HCT116 (cell line): ENCODE data around the gene CLPTM1L. TPM values are rescaled to one million over a fixed set of nuclear protein-coding genes. Genes with fewer than 3 reads are reported as not detected.

Experiments
- ATAC-seq: fragments of 200-7000 bp; cut with Tn5 transposase; 2 replicates; pipeline ENCODE4 v1.9.1; 2020; ENCODE audit warnings: mild to moderate bottlenecking, moderate library complexity
- BruUV-seq: library from RNA; stranded (reverse); fragments of 400-500 nt; replicated peaks from 2 replicates; lab custom pipeline; 2021; lab: Mats Ljungman, UMichigan
- CTCF ChIA-PET: fragments of 300-600 bp; sonication (Branson Sonifier 250); formaldehyde crosslinking; loops from one replicate; lab custom pipeline; 2021; ENCODE audit warnings: antibody characterized with exemption; lab: Charles Lee
- POLR2A ChIA-PET: fragments of 300-600, 350-600 bp; sonication (Branson Sonifier 250); formaldehyde crosslinking; loops from one replicate; lab custom pipeline; 2021; ENCODE audit warnings: antibody characterized with exemption; lab: Charles Lee
- RAD21 ChIA-PET, 2 experiments: fragments of 300-600 bp; sonication (Branson Sonifier 250); formaldehyde crosslinking; loops; one replicate each; lab custom pipeline; 2023; ENCODE audit warnings: low total read pairs in 2 of 2; ENCODE audit not compliant: uncharacterized antibody in 2 of 2, unreplicated experiment in 2 of 2, low non-redundant PET in 1 of 2; lab: Charles Lee
- DNase-seq: peaks from one replicate; pipeline ENCODE4 v3.0.0-alpha.2; 2010; ENCODE audit warnings: low read depth, low spot score
- H2AFZ ChIP-seq: fragments of 200-600 bp; shearing (Covaris generic), sonication (generic); 2 replicates; pipeline ENCODE4 v1.6.1; 2017; ENCODE audit warnings: low read depth, mixed run types, mixed read lengths, antibody characterized with exemption, low read length; ENCODE audit not compliant: poor library complexity, severe bottlenecking
- H3K27ac ChIP-seq: 2 replicates; pipeline ENCODE4 v1.5.1; 2012; ENCODE audit warnings: low read depth, low read length
- H3K27me3 ChIP-seq: fragments of 200-600 bp; sonication (generic); 2 replicates; pipeline ENCODE4 v1.6.1; 2016; ENCODE audit warnings: mixed run types, low read length, mixed read lengths; ENCODE audit not compliant: insufficient read depth
- H3K36me3 ChIP-seq, 2 experiments: fragments of 200-500 bp in 1 of 2; fragments of 200-600 bp in 1 of 2; sonication (Bioruptor generic) in 1 of 2; sonication (generic) in 1 of 2; 2 replicates each; pipeline versions ENCODE4 v1.5.1 to v1.6.1; 2014 to 2016; ENCODE audit warnings: low read length in 2 of 2, inconsistent platforms in 1 of 2, mixed read lengths in 1 of 2, mixed run types in 1 of 2; ENCODE audit not compliant: insufficient read depth in 2 of 2, control insufficient read depth in 1 of 2
- H3K4me1 ChIP-seq, 2 experiments: fragments of 200-600 bp in 1 of 2; sonication (generic) in 1 of 2; 2 replicates each; pipeline versions ENCODE4 v1.5.1 to v1.6.1; 2012 to 2017; ENCODE audit warnings: low read length in 2 of 2, inconsistent platforms in 1 of 2, mild to moderate bottlenecking in 1 of 2, mixed read lengths in 1 of 2, mixed run types in 1 of 2, moderate library complexity in 1 of 2; ENCODE audit not compliant: insufficient read depth in 2 of 2, control insufficient read depth in 1 of 2
- H3K4me2 ChIP-seq: fragments of 200-600 bp; sonication (generic); 2 replicates; pipeline ENCODE4 v1.6.1; 2017; ENCODE audit warnings: mixed run types, low read length, mixed read lengths
- H3K4me3 ChIP-seq, 2 experiments: fragments of 200-600 bp in 1 of 2; sonication (generic) in 1 of 2; replicated peaks in 1 of 2; 2 replicates each; pipeline ENCODE4 v1.5.1; 2011 to 2016; ENCODE audit warnings: low read length in 2 of 2, control low read depth in 1 of 2, low read depth in 1 of 2, mild to moderate bottlenecking in 1 of 2, mixed read lengths in 1 of 2, mixed run types in 1 of 2
- H3K79me2 ChIP-seq: fragments of 200-600 bp; sonication (generic); 2 replicates; pipeline ENCODE4 v1.6.1; 2017; ENCODE audit warnings: mild to moderate bottlenecking, mixed run types, low read length, moderate library complexity, mixed read lengths; ENCODE audit not compliant: insufficient read depth
- H3K9ac ChIP-seq: fragments of 200-600 bp; sonication (generic); 2 replicates; pipeline ENCODE4 v1.6.1; 2016; ENCODE audit warnings: low read length, mixed read lengths
- H3K9me2 ChIP-seq: fragments of 200-600 bp; sonication (generic), shearing (Covaris generic); 2 replicates; pipeline ENCODE4 v1.6.1; 2017; ENCODE audit warnings: mixed run types, mild to moderate bottlenecking, moderate library complexity; ENCODE audit not compliant: insufficient read depth
- H3K9me3 ChIP-seq, 2 experiments: fragments of 200-500 bp in 1 of 2; fragments of 200-600 bp in 1 of 2; sonication (Bioruptor generic) in 1 of 2; sonication (generic) in 1 of 2; 2 replicates each; pipeline ENCODE4 v1.6.1; 2014 to 2017; ENCODE audit warnings: low read length in 2 of 2, mixed read lengths in 2 of 2, inconsistent platforms in 1 of 2, low read depth in 1 of 2, mild to moderate bottlenecking in 1 of 2, mixed run types in 1 of 2, moderate library complexity in 1 of 2; ENCODE audit not compliant: control insufficient read depth in 1 of 2, insufficient read depth in 1 of 2
- H4K20me1 ChIP-seq: fragments of 200-600 bp; sonication (generic), shearing (Covaris generic); 2 replicates; pipeline ENCODE4 v1.6.1; 2017; ENCODE audit warnings: mixed run types, mild to moderate bottlenecking, moderate library complexity; ENCODE audit not compliant: insufficient read depth
- CBX3 ChIP-seq: IDR thresholded peaks from 2 replicates; pipeline ENCODE4 v1.6.1; 2012; ENCODE audit warnings: low read depth
- CTCF ChIP-seq, 3 experiments: fragments of 200-600 bp in 1 of 3; sonication (generic) in 1 of 3; IDR thresholded peaks in 2 of 3; conservative IDR thresholded peaks in 1 of 3; 2 replicates each; pipeline ENCODE4 v1.5.1; 2012 to 2017; ENCODE audit warnings: low read depth in 2 of 3, low read length in 2 of 3, antibody characterized with exemption in 1 of 3, borderline replicate concordance in 1 of 3, control low read depth in 1 of 3, mild to moderate bottlenecking in 1 of 3, mixed read lengths in 1 of 3, mixed run types in 1 of 3, moderate library complexity in 1 of 3; ENCODE audit not compliant: insufficient read depth in 1 of 3
- EGR1 ChIP-seq: IDR thresholded peaks from 2 replicates; pipeline ENCODE4 v1.6.1; 2012; ENCODE audit warnings: low read depth
- ELF1 ChIP-seq: IDR thresholded peaks from 2 replicates; pipeline ENCODE4 v1.6.1; 2012; ENCODE audit warnings: low read depth, borderline replicate concordance
- EZH2 ChIP-seq: fragments of 200-600 bp; sonication (generic); IDR thresholded peaks from 2 replicates; pipeline ENCODE4 v1.6.1; 2017; ENCODE audit warnings: antibody characterized with exemption, mixed run types
- MAX ChIP-seq: IDR thresholded peaks from 2 replicates; pipeline ENCODE4 v1.6.1; 2012
- POLR2A ChIP-seq: IDR thresholded peaks from 2 replicates; pipeline ENCODE4 v1.7.0; 2011; ENCODE audit warnings: borderline replicate concordance; ENCODE audit not compliant: insufficient read depth, insufficient read length; ENCODE audit errors: extremely low read depth
- RAD21 ChIP-seq: IDR thresholded peaks from 2 replicates; pipeline ENCODE4 v1.6.1; 2012; ENCODE audit warnings: low read depth, mild to moderate bottlenecking
- TCF7L2 ChIP-seq: IDR thresholded peaks from 2 replicates; pipeline ENCODE4 v1.7.0; 2011; ENCODE audit warnings: borderline replicate concordance, inconsistent platforms; ENCODE audit not compliant: insufficient read depth, insufficient read length; ENCODE audit errors: extremely low read depth
- YY1 ChIP-seq: IDR thresholded peaks from 2 replicates; pipeline ENCODE4 v1.6.1; 2011; ENCODE audit warnings: low read length, low read depth, moderate library complexity, mild to moderate bottlenecking; ENCODE audit not compliant: insufficient replicate concordance; ENCODE audit errors: extremely low read depth
- ZFX ChIP-seq: fragments of 450-650 bp; IDR thresholded peaks from 2 replicates; pipeline ENCODE4 v1.6.1; 2017
- intact Hi-C: fragments of 100-400 bp; cut with micrococcal nuclease; formaldehyde crosslinking; loops from 2 replicates; pipeline ENCODE4 v1.10.0; 2022
- total RNA-seq: library from RNA; stranded (reverse); gene quantifications from one replicate; pipeline ENCODE4 v1.2.1, GENCODE V29; 2021; ENCODE audit not compliant: unreplicated experiment

Gene CLPTM1L
- total RNA-seq, 1 experiment from 2014 or later: 98.4 TPM

GRCh38 chr5:1387059-1387755, 42.3 kb upstream of the CLPTM1L start:
- no peak for TF ChIP-seq EZH2
- no peak for TF ChIP-seq CTCF (IDR thresholded peaks at IDR 0.05 in 2 of 3, conservative IDR thresholded peaks at IDR 0.05 in 1 of 3; ENCODE audit: borderline replicate concordance in 1 of 3, insufficient read depth in 1 of 3, low read depth in 2 of 3, low read length in 2 of 3)
- TF ChIP-seq ZFX: no peak
- no peak for TF ChIP-seq TCF7L2
- no peak for TF ChIP-seq ELF1
- TF ChIP-seq MAX: no peak
- no peak for TF ChIP-seq CBX3
- no peak for TF ChIP-seq RAD21
- TF ChIP-seq POLR2A: no peak
- TF ChIP-seq EGR1: no peak
- no peak for TF ChIP-seq YY1
- RAD21 ChIA-PET: no interaction called here
- no TSS peak for BruUV-seq
- no peaks in the 10 kb centered on the region for H3K9me3 ChIP-seq
- POLR2A ChIA-PET: no interaction called here
- H3K27me3 ChIP-seq: peaks cover 21% of the 10 kb centered on the region; the same call in 1 of the 2 replicates
- DNase-seq (no peak), ATAC-seq (no peak)
- H3K4me1 ChIP-seq: peaks cover 9 to 16% of the 10 kb centered on the region in 2 experiments; a peak in 3 of 4 replicates
- no peaks in the 10 kb centered on the region for H3K36me3 ChIP-seq
- intact Hi-C loops: no loop called here
- no peak overlapping the region for H3K4me3 ChIP-seq
- H3K79me2 ChIP-seq: no peaks in the 10 kb centered on the region
- no peak overlapping the region for H3K27ac ChIP-seq
- H4K20me1 ChIP-seq: no peaks in the 10 kb centered on the region
- H2AFZ ChIP-seq: no peak overlapping the region
- H3K9ac ChIP-seq: no peak overlapping the region
- no peak overlapping the region for H3K4me2 ChIP-seq
- no peaks in the 10 kb centered on the region for H3K9me2 ChIP-seq
- CTCF ChIA-PET: no interaction called here
